K562 (cell line): ENCODE measurements around the gene POLR2L. TPM values are rescaled to one million over a fixed set of nuclear protein-coding genes. Genes with fewer than 3 reads are reported as not detected.
A peak's percentile ranks its signal among the peaks of the same experiment; 100 is the strongest.

Experiments used
- ILK ChIP-seq: fragments of 450-650 bp; IDR thresholded peaks from 2 replicates; pipeline ENCODE4 v1.6.1; 2016; ENCODE audit warnings: missing genetic modification characterization, low read depth, mild to moderate bottlenecking, missing compliant biosample characterization, moderate library complexity, borderline replicate concordance
- KHSRP ChIP-seq: fragments of 450-650 bp; IDR thresholded peaks from 2 replicates; pipeline ENCODE4 v1.6.1; 2017
- KLF1 ChIP-seq: fragments of 450-650 bp; IDR thresholded peaks from 2 replicates; pipeline ENCODE4 v1.6.1; 2016; ENCODE audit warnings: missing genetic modification characterization, missing compliant biosample characterization
- NCOR1 ChIP-seq: fragments of 450-650 bp; IDR thresholded peaks from 2 replicates; pipeline ENCODE4 v1.6.1; 2016; ENCODE audit warnings: mild to moderate bottlenecking, moderate library complexity
- POLR2G ChIP-seq: fragments of 200-400 bp; formaldehyde crosslinking; IDR thresholded peaks from 2 replicates; pipeline ENCODE4 v1.6.1; 2017; ENCODE audit warnings: low read depth, mild to moderate bottlenecking, antibody characterized with exemption, low read length, moderate library complexity
- RBBP5 ChIP-seq: fragments of 200-600 bp; sonication (generic); IDR thresholded peaks from 2 replicates; pipeline ENCODE4 v1.6.1; 2012; ENCODE audit warnings: borderline replicate concordance, mild to moderate bottlenecking, low read length, control low read depth, inconsistent platforms; ENCODE audit not compliant: insufficient read depth, poor library complexity, severe bottlenecking
- RBM22 ChIP-seq: fragments of 200-400 bp; formaldehyde crosslinking; IDR thresholded peaks from 2 replicates; pipeline ENCODE4 v1.6.1; 2018; ENCODE audit warnings: low read length, low read depth; ENCODE audit not compliant: poor library complexity, severe bottlenecking
- SMARCC2 ChIP-seq: fragments of 450-650 bp; IDR thresholded peaks from 2 replicates; pipeline ENCODE4 v1.6.1; 2017; ENCODE audit warnings: antibody characterized with exemption, moderate library complexity, mild to moderate bottlenecking, low read depth
- SRSF1 ChIP-seq: fragments of 200-400 bp; formaldehyde crosslinking; IDR thresholded peaks from 2 replicates; pipeline ENCODE4 v1.6.1; 2017; ENCODE audit warnings: mild to moderate bottlenecking, low read depth, low read length, moderate library complexity
- polyA plus RNA-seq, 8 experiments: library from polyadenylated mRNA; depleted of rRNA in 4 of 8; stranded (reverse) in 5 of 8; unstranded in 3 of 8; fragments of >200 nt; fragmentation: Nextera tagmentation in 2 of 8; fragmentation: Illumina TruSeq in 1 of 8; extraction: Ambion mirVana in 2 of 8; extraction: Trizol in 1 of 8; gene quantifications; 2 replicates each; pipeline versions ENCODE4 v1.2.1 to v1.2.3, GENCODE V29; 2011 to 2014; ENCODE audit warnings: inconsistent platforms in 1 of 8, missing spikeins in 1 of 8
- total RNA-seq, 7 experiments: library from RNA; depleted of rRNA in 6 of 7; stranded (reverse); fragments of >200 nt in 6 of 7; fragmentation: Illumina TruSeq in 2 of 7; extraction: Trizol in 2 of 7; gene quantifications; 2 replicates each; pipeline versions ENCODE4 v1.2.1 to v1.2.3, GENCODE V29; 2011 to 2021; ENCODE audit warnings: low replicate concordance in 1 of 7
- TF ChIP-seq, protein P1 (sequence below): fragments of 250-450 bp; sonication (Bioruptor Pico); IDR thresholded peaks from 2 replicates; pipeline ENCODE4 v1.8.0; 2021; ENCODE audit warnings: mild to moderate bottlenecking, moderate library complexity
- TF ChIP-seq, protein P2 (sequence below): fragments of 450-650 bp; formaldehyde crosslinking; IDR thresholded peaks from 2 replicates; pipeline ENCODE4 v1.4.0; 2022; ENCODE audit warnings: missing genetic modification characterization
- TF ChIP-seq, protein P3 (sequence below): fragments of 450-650 bp; IDR thresholded peaks from 2 replicates; pipeline ENCODE4 v1.6.1; 2016; ENCODE audit warnings: mild to moderate bottlenecking
- TF ChIP-seq, protein P4 (sequence below): sonication (generic); formaldehyde crosslinking; IDR thresholded peaks from 2 replicates; pipeline ENCODE4 v1.4.0; 2020; ENCODE audit warnings: mild to moderate bottlenecking, missing genetic modification reagents
- TF ChIP-seq, protein P5 (sequence below), 2 experiments: IDR thresholded peaks; 2 replicates each; pipeline ENCODE4 v1.6.1; 2011; ENCODE audit warnings: borderline replicate concordance in 1 of 2, control low read depth in 1 of 2, low read depth in 1 of 2, low read length in 1 of 2, mild to moderate bottlenecking in 1 of 2, mixed read lengths in 1 of 2, moderate library complexity in 1 of 2; ENCODE audit not compliant: insufficient read depth in 1 of 2, insufficient read length in 1 of 2, poor library complexity in 1 of 2, severe bottlenecking in 1 of 2; ENCODE audit errors: extremely low read depth in 1 of 2

The POLR2L gene
- total and polyA plus RNA-seq, 9 of the 15 experiments (the other 6 are each of a cell fraction or from before 2014, with no cell fraction given): 38.3 to 688 (median 108) TPM

DNA sequence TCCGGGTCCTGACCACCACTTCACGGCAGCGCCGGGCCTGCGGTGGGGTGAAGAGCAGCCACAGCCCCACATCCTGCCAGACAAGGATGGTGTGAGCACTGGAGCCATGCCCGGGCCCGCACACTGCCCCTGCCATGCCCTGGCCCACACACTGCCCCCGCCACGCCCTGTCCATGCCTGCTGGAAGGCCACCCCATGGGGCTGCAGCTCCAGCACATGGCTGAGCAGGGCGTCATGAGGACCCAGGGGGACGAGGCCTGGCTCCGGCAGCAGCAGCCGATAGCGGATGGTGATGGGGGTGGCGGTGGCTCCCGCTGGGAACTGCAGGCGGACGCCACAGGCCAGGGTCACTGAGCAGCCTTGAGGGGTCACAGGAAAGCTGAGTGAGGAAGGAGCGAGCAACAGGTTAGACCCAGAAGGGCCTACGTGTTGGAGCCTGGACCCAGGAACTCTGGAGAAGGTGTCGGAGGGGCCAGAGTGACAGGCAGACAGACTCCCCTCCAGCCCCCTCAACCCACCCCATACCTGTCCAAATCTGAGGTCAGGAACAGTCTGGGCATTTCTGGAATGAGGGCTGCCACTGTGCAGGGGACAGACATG is 40.2 kb downstream of the POLR2L start (continued):
- TF ChIP-seq RBM22 (peak; percentile 42), SRSF1 (no peak), KLF1 (tag) (no peak), RBBP5 (no peak), SMARCC2 (no peak), POLR2G (0 out of 2 replicates have a peak, but pooled peaks have one; percentile 50), KHSRP (no peak), NCOR1 (no peak), ILK (tag) (no peak)
- TF ChIP-seq, protein P1, sequence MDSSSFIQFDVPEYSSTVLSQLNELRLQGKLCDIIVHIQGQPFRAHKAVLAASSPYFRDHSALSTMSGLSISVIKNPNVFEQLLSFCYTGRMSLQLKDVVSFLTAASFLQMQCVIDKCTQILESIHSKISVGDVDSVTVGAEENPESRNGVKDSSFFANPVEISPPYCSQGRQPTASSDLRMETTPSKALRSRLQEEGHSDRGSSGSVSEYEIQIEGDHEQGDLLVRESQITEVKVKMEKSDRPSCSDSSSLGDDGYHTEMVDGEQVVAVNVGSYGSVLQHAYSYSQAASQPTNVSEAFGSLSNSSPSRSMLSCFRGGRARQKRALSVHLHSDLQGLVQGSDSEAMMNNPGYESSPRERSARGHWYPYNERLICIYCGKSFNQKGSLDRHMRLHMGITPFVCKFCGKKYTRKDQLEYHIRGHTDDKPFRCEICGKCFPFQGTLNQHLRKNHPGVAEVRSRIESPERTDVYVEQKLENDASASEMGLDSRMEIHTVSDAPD (CRISPR knock-in tag): no peak
- TF ChIP-seq, protein P2, sequence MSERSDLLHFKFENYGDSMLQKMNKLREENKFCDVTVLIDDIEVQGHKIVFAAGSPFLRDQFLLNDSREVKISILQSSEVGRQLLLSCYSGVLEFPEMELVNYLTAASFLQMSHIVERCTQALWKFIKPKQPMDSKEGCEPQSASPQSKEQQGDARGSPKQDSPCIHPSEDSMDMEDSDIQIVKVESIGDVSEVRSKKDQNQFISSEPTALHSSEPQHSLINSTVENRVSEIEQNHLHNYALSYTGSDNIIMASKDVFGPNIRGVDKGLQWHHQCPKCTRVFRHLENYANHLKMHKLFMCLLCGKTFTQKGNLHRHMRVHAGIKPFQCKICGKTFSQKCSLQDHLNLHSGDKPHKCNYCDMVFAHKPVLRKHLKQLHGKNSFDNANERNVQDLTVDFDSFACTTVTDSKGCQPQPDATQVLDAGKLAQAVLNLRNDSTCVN: no peak
- TF ChIP-seq, protein P3, sequence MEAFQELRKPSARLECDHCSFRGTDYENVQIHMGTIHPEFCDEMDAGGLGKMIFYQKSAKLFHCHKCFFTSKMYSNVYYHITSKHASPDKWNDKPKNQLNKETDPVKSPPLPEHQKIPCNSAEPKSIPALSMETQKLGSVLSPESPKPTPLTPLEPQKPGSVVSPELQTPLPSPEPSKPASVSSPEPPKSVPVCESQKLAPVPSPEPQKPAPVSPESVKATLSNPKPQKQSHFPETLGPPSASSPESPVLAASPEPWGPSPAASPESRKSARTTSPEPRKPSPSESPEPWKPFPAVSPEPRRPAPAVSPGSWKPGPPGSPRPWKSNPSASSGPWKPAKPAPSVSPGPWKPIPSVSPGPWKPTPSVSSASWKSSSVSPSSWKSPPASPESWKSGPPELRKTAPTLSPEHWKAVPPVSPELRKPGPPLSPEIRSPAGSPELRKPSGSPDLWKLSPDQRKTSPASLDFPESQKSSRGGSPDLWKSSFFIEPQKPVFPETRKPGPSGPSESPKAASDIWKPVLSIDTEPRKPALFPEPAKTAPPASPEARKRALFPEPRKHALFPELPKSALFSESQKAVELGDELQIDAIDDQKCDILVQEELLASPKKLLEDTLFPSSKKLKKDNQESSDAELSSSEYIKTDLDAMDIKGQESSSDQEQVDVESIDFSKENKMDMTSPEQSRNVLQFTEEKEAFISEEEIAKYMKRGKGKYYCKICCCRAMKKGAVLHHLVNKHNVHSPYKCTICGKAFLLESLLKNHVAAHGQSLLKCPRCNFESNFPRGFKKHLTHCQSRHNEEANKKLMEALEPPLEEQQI: no peak
- TF ChIP-seq, protein P4, sequence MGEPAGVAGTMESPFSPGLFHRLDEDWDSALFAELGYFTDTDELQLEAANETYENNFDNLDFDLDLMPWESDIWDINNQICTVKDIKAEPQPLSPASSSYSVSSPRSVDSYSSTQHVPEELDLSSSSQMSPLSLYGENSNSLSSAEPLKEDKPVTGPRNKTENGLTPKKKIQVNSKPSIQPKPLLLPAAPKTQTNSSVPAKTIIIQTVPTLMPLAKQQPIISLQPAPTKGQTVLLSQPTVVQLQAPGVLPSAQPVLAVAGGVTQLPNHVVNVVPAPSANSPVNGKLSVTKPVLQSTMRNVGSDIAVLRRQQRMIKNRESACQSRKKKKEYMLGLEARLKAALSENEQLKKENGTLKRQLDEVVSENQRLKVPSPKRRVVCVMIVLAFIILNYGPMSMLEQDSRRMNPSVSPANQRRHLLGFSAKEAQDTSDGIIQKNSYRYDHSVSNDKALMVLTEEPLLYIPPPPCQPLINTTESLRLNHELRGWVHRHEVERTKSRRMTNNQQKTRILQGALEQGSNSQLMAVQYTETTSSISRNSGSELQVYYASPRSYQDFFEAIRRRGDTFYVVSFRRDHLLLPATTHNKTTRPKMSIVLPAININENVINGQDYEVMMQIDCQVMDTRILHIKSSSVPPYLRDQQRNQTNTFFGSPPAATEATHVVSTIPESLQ: no peak
- TF ChIP-seq, protein P5, sequence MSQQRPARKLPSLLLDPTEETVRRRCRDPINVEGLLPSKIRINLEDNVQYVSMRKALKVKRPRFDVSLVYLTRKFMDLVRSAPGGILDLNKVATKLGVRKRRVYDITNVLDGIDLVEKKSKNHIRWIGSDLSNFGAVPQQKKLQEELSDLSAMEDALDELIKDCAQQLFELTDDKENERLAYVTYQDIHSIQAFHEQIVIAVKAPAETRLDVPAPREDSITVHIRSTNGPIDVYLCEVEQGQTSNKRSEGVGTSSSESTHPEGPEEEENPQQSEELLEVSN (IDR thresholded peaks at IDR 0.05; ENCODE audit: borderline replicate concordance in 1 of 2, extremely low read depth in 1 of 2, insufficient read depth in 1 of 2, insufficient read length in 1 of 2, low read depth in 1 of 2, low read length in 1 of 2, poor library complexity in 1 of 2, severe bottlenecking in 1 of 2): no peak
